Measurements from ENCODE around the gene RUNX1.

GRCh38 chr21:34984356-34985058 lies 64.6 kb downstream of the RUNX1 start:
- TF ChIP-seq, protein P1, sequence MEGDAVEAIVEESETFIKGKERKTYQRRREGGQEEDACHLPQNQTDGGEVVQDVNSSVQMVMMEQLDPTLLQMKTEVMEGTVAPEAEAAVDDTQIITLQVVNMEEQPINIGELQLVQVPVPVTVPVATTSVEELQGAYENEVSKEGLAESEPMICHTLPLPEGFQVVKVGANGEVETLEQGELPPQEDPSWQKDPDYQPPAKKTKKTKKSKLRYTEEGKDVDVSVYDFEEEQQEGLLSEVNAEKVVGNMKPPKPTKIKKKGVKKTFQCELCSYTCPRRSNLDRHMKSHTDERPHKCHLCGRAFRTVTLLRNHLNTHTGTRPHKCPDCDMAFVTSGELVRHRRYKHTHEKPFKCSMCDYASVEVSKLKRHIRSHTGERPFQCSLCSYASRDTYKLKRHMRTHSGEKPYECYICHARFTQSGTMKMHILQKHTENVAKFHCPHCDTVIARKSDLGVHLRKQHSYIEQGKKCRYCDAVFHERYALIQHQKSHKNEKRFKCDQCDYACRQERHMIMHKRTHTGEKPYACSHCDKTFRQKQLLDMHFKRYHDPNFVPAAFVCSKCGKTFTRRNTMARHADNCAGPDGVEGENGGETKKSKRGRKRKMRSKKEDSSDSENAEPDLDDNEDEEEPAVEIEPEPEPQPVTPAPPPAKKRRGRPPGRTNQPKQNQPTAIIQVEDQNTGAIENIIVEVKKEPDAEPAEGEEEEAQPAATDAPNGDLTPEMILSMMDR (IDR thresholded peaks at IDR 0.05), result no peak
- TF ChIP-seq POLR2A (IDR thresholded peaks at IDR 0.05) (no peak), POLR2AphosphoS5 (IDR thresholded peaks at IDR 0.05) (no peak)
